Measurements from ENCODE around the gene ROR2.

- no peak for TF ChIP-seq CTCF (IDR thresholded peaks at IDR 0.05)
- TF ChIP-seq ZFX (IDR thresholded peaks at IDR 0.05; ENCODE audit: borderline replicate concordance), result no peak
Measured at GRCh38 chr9:91834740-91835139, 115.3 kb downstream of the ROR2 start.

Measured in 22Rv1 (cell line).